Lower lobe of right lung (tissue), 2 donors: ENCODE results near the gene NR1H4. TPM values are rescaled to one million over a fixed set of nuclear protein-coding genes. Genes with fewer than 3 reads are reported as not detected.
A peak's percentile ranks its signal among the peaks of the same experiment; 100 is the strongest.

Experiments used
- ATAC-seq, 2 donors: fragments of 200-7000 bp; cut with Tn5 transposase; one replicate each; pipeline ENCODE4 v1.9.1; 2020 to 2022; ENCODE audit warnings: mild to moderate bottlenecking in 2 of 2, moderate library complexity in 2 of 2
- DNase-seq: peaks from one replicate; pipeline ENCODE4 v3.0.0-alpha.2; 2020
- H3K27ac ChIP-seq: fragments of 200-600 bp; one replicate; pipeline ENCODE4 v1.8.0; 2022
- H3K27me3 ChIP-seq: fragments of 200-600 bp; one replicate; pipeline ENCODE4 v1.8.0; 2022; ENCODE audit warnings: low read depth
- H3K36me3 ChIP-seq: fragments of 200-600 bp; one replicate; pipeline ENCODE4 v1.8.0; 2022; ENCODE audit warnings: mild to moderate bottlenecking
- H3K4me1 ChIP-seq: fragments of 200-600 bp; one replicate; pipeline ENCODE4 v1.8.0; 2022
- H3K4me3 ChIP-seq: fragments of 200-600 bp; one replicate; pipeline ENCODE4 v1.8.0; 2022; ENCODE audit warnings: mild to moderate bottlenecking
- H3K9me3 ChIP-seq: fragments of 200-600 bp; one replicate; pipeline ENCODE4 v1.8.0; 2022
- intact Hi-C: fragments of 100-400 bp; cut with DNase I; formaldehyde crosslinking; loops from one replicate; pipeline ENCODE4 v1.11.0; 2022
- total RNA-seq: library from RNA; stranded (reverse); fragmentation: NEBNext Ultra II Directional; extraction: Animal tissue kit (Norgen Biotek cat#: 25700); gene quantifications from one replicate; pipeline ENCODE4 v1.2.1, GENCODE V29; 2021
- TF ChIP-seq, protein P1 (sequence below): fragments of 200-600 bp; IDR thresholded peaks from one replicate; pipeline ENCODE4 v1.8.0; 2022; ENCODE audit warnings: antibody characterized with exemption, mild to moderate bottlenecking
- donor health status: DM: no; HTN: yes; CAD: no; lungs with severe emphysema.

Gene NR1H4
- total RNA-seq, 1 donor from 2014 or later, result not detected

DNA sequence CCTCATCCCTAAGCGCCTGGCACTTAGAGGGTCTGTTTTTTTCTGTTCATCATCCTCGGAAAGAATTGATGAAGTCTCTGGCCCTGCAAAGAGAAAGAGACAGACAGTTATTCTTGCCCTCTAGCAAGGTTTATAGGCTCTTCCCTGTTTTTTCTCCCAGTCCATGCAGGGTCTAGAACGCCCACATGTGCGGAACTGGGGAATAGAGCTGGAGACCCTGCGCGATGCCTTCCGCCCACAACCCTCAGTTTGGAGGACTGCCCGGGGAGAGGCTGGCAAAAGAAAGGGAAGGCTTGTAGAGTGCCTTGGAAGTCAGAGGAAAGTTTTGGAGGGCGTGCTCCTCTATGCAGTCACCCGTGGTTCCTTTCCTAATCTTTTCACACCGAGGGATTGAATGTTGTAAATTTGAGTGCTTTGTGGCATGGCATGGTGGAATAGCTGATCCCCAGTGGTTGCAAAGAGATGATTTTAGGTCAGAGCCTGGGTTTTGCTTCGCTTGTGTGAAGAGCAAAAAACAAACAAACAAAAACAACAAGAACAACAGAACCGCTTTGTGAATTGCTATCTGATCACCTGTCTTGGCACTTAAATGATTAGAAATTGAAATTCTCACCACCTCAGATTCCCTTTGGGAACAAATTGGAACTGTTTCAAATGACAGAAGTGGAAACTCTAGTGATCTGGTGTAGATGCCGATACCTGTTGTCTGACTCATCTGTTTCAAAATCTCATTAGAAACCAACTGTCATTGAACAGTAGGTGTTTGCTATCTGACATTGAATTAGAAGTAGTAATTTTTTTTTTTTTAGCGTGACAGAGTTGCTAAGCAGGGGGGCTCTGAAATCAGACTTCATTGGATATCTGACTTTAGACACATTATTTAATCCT is 100.8 kb downstream of the NR1H4 start:
- Histone ChIP-seq H3K27ac (peak overlapping the region; percentile 83), H3K4me3 (peak overlapping the region; percentile 80), H3K27me3 (no peaks in the 10 kb centered on the region), H3K9me3 (no peaks in the 10 kb centered on the region), H3K36me3 (no peaks in the 10 kb centered on the region), H3K4me1 (peaks cover 21% of the 10 kb centered on the region)
- peak; percentile 49 for DNase-seq
- intact Hi-C loops, result no loop called here
- TF ChIP-seq, protein P1, sequence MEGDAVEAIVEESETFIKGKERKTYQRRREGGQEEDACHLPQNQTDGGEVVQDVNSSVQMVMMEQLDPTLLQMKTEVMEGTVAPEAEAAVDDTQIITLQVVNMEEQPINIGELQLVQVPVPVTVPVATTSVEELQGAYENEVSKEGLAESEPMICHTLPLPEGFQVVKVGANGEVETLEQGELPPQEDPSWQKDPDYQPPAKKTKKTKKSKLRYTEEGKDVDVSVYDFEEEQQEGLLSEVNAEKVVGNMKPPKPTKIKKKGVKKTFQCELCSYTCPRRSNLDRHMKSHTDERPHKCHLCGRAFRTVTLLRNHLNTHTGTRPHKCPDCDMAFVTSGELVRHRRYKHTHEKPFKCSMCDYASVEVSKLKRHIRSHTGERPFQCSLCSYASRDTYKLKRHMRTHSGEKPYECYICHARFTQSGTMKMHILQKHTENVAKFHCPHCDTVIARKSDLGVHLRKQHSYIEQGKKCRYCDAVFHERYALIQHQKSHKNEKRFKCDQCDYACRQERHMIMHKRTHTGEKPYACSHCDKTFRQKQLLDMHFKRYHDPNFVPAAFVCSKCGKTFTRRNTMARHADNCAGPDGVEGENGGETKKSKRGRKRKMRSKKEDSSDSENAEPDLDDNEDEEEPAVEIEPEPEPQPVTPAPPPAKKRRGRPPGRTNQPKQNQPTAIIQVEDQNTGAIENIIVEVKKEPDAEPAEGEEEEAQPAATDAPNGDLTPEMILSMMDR, result no peak
- peak; percentile 27 to 46 for ATAC-seq

DNA sequence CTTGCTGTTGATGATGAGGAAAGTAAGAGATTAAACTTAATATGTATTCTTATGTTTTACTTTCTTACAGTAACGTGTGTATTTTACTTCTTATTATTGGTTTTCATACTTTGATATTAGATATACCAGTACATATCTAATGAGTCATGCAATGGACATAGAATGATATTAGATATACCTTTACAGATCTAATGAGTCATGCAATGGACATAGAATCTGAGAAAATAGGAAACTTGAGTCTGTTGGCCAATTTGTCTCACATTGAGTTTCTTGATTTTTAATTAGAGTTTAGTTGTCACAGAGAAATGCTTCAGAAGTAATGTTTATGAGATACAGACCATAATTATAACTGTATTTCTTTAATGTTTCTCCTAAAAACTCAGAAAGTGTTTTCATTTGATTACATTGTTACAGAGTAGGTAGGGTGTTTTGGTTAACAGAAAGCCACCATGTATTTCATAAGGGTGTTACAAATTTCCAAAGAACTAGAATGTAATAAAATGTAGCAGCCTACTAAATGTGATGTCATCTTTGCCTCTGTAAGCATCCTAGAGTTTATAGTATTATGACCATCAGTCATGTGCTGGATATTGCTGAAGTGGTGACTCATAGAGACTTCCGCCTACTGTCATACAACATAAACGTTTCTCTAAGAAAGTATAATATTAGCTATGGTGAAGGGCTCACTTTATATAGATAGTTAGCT is 102.8 kb downstream of the NR1H4 start:
- TF ChIP-seq, protein P1, result no peak
- no peak overlapping the region for H3K27ac ChIP-seq
- intact Hi-C loops, result no loop called here
- ATAC-seq (no peak), DNase-seq (no peak)
- H3K4me1 ChIP-seq, result peaks cover 21% of the 10 kb centered on the region
- H3K27me3 ChIP-seq, result no peaks in the 10 kb centered on the region
- no peaks in the 10 kb centered on the region for H3K36me3 ChIP-seq
- no peak overlapping the region for H3K4me3 ChIP-seq
- no peaks in the 10 kb centered on the region for H3K9me3 ChIP-seq

DNA sequence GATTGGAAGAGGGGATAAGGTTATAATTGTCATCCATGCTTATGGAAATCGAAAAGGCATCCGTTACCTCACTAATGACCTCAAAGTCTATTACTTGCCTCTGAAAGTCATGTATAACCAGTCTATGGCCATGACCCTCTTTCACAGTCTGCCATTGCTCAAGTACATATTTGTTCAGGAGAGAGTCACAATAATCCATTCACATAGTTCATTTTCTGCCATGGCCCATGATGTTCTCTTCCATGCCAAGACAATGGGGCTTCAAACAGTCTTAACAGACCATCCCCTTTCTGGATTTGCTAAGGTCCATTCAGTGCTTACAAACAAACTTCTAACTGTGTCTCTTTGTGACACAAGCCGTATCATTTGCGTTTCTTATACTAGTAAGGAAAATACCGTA is 105.3 kb downstream of the NR1H4 start:
- peaks cover 8% of the 10 kb centered on the region for H3K9me3 ChIP-seq
- H3K27ac ChIP-seq, result no peak overlapping the region
- DNase-seq, result no peak
- intact Hi-C loops, result no loop called here
- no peak overlapping the region for H3K4me3 ChIP-seq
- no peaks in the 10 kb centered on the region for H3K27me3 ChIP-seq
- ATAC-seq, result no peak
- no peaks in the 10 kb centered on the region for H3K36me3 ChIP-seq
- peaks cover 13% of the 10 kb centered on the region for H3K4me1 ChIP-seq
- TF ChIP-seq, protein P1, result no peak

DNA sequence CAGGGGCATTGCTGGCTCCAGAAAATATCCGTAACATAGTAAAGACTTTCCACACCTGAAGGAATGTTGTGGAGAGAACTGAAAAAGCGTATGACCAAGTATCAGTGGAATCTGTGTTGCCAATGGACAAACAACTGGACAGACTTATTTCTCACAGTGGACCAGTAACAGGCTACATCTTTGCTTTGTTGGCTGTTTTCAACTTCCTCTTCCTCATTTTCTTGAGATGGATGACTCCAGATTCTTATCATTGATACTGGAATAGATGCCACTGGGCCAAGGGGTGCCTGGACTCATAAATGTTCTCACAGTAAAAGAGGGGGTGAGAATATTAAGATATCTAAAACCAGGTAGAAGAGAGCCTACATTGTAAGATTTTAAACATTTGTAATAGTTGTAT is 106.2 kb downstream of the NR1H4 start:
- peaks cover 4% of the 10 kb centered on the region for H3K4me1 ChIP-seq
- intact Hi-C loops, result no loop called here
- H3K27ac ChIP-seq, result no peak overlapping the region
- DNase-seq (no peak), ATAC-seq (no peak)
- peaks cover 8% of the 10 kb centered on the region for H3K9me3 ChIP-seq
- no peaks in the 10 kb centered on the region for H3K27me3 ChIP-seq
- no peaks in the 10 kb centered on the region for H3K36me3 ChIP-seq
- H3K4me3 ChIP-seq, result no peak overlapping the region
- TF ChIP-seq, protein P1, result no peak

DNA sequence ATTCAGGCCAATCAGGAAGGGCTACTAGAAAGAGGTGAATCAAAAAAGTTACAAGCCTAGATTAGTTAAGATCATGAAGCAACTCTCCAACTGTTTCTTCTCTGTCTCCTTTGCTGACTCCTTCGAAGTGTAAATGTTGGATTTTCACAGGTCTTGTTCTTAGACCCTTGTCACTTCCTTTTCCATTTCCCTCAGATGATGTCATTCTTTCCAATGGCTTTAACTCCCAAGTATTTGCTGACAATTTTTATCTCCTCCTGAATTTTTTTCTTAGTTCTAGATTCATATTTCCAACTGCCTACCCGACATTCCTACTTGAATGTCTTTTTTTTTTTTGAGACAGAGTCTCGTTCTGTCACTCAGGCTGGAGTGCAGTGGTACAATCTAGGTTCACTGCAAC is 110.6 kb downstream of the NR1H4 start:
- ATAC-seq (no peak), DNase-seq (no peak)
- Histone ChIP-seq H3K27me3 (no peaks in the 10 kb centered on the region), H3K4me3 (no peak overlapping the region), H3K27ac (no peak overlapping the region), H3K4me1 (no peaks in the 10 kb centered on the region), H3K36me3 (no peaks in the 10 kb centered on the region), H3K9me3 (peaks cover 18% of the 10 kb centered on the region)
- intact Hi-C loops, result no loop called here
- TF ChIP-seq, protein P1, result no peak
